A549 (cell line): ENCODE measurements around the gene ULK4. TPM values are rescaled to one million over a fixed set of nuclear protein-coding genes. Genes with fewer than 3 reads are reported as not detected.
A peak's percentile ranks its signal among the peaks of the same experiment; 100 is the strongest.

Experiments used
- ATAC-seq, 2 experiments: fragments of 200-7000 bp in 1 of 2; fragments of >200 bp in 1 of 2; cut with Nextera tagmentation in 1 of 2; cut with Tn5 transposase in 1 of 2; 3 replicates each; pipeline versions ENCODE4 v1.8.0 to v1.9.1; 2018 to 2020; ENCODE audit warnings: mild to moderate bottlenecking in 1 of 2, moderate library complexity in 1 of 2
- CTCF ChIA-PET: fragments of 300-600 bp; sonication (Branson Sonifier 250); formaldehyde crosslinking; extraction: SDS; loops from one replicate; lab custom pipeline; 2021; ENCODE audit warnings: antibody characterized with exemption, inconsistent platforms; lab: Yijun Ruan, JAX
- POLR2A ChIA-PET: fragments of 350-600 bp; formaldehyde crosslinking; extraction: SDS; loops from one replicate; lab custom pipeline; 2021; ENCODE audit warnings: antibody characterized with exemption, inconsistent platforms; lab: Yijun Ruan, JAX
- DNase-seq, 2 experiments: peaks; one replicate each; pipeline versions ENCODE4 v3.0.0 to v3.0.0-alpha.2; 2011 to 2016; ENCODE audit warnings: low read depth in 1 of 2, low spot score in 1 of 2
- FAIRE-seq: peaks from 2 replicates; lab custom pipeline; 2011; peaks lifted over from hg19 to GRCh38; lab: Jason Lieb, UNC
- H3K27ac ChIP-seq, 2 experiments: fragments of >200 bp; sonication (Bioruptor Twin); formaldehyde crosslinking; 3 replicates each; pipeline ENCODE4 v1.5.1; 2016 to 2017
- H3K4me1 ChIP-seq: fragments of >200 bp; sonication (Bioruptor Twin); formaldehyde crosslinking; 3 replicates; pipeline ENCODE4 v1.6.1; 2016
- H3K4me2 ChIP-seq: fragments of >200 bp; sonication (Bioruptor Twin); formaldehyde crosslinking; 3 replicates; pipeline ENCODE4 v1.6.1; 2016
- H3K4me3 ChIP-seq: fragments of >200 bp; sonication (Bioruptor Twin); formaldehyde crosslinking; 3 replicates; pipeline ENCODE4 v1.5.1; 2016
- H3K9me3 ChIP-seq: fragments of >200 bp; sonication (Bioruptor Twin); formaldehyde crosslinking; 3 replicates; pipeline ENCODE4 v1.6.1; 2016
- BHLHE40 ChIP-seq: IDR thresholded peaks from 2 replicates; pipeline ENCODE4 v1.6.1; 2012; ENCODE audit warnings: low read depth, low read length, inconsistent platforms
- CBX8 ChIP-seq: fragments of 200-600 bp; sonication (generic); IDR thresholded peaks from 2 replicates; pipeline ENCODE4 v1.6.1; 2016
- CEBPB ChIP-seq, 2 experiments: fragments of >200 bp in 1 of 2; sonication (Bioruptor Twin) in 1 of 2; formaldehyde crosslinking in 1 of 2; IDR thresholded peaks; 2 replicates each; pipeline ENCODE4 v1.6.1; 2012 to 2016
- CHD4 ChIP-seq: fragments of 200-600 bp; sonication (generic); IDR thresholded peaks from 2 replicates; pipeline ENCODE4 v1.6.1; 2016; ENCODE audit warnings: antibody characterized with exemption, mild to moderate bottlenecking, borderline replicate concordance
- EHF ChIP-seq: fragments of 250-450 bp; sonication (Bioruptor Pico); IDR thresholded peaks from 2 replicates; pipeline ENCODE4 v1.5.0; 2020; ENCODE audit warnings: mild to moderate bottlenecking
- EHMT2 ChIP-seq: fragments of 200-600 bp; sonication (generic); IDR thresholded peaks from 2 replicates; pipeline ENCODE4 v1.6.1; 2016; ENCODE audit warnings: antibody characterized with exemption, low read depth, mild to moderate bottlenecking, moderate library complexity
- ESRRA ChIP-seq: fragments of 150-350 bp; IDR thresholded peaks from 2 replicates; pipeline ENCODE4 v1.6.1; 2014; ENCODE audit warnings: mild to moderate bottlenecking, low read length, borderline replicate concordance
- HES2 ChIP-seq: fragments of >200 bp; sonication (Bioruptor Twin); formaldehyde crosslinking; IDR thresholded peaks from 2 replicates; pipeline ENCODE4 v1.6.1; 2016
- HEYL ChIP-seq: fragments of 250-450 bp; sonication (Bioruptor Pico); IDR thresholded peaks from 2 replicates; pipeline ENCODE4 v1.8.0; 2021; ENCODE audit warnings: mild to moderate bottlenecking, moderate library complexity
- HOXA7 ChIP-seq: fragments of 250-450 bp; sonication (Bioruptor Pico); IDR thresholded peaks from 2 replicates; pipeline ENCODE4 v1.5.0; 2020; ENCODE audit warnings: mild to moderate bottlenecking, moderate library complexity
- HOXB5 ChIP-seq: fragments of 250-450 bp; sonication (Bioruptor Pico); IDR thresholded peaks from 2 replicates; pipeline ENCODE4 v1.5.0; 2020; ENCODE audit warnings: mild to moderate bottlenecking, moderate library complexity
- MAX ChIP-seq: IDR thresholded peaks from 2 replicates; pipeline ENCODE4 v1.6.1; 2012
- MAZ ChIP-seq: fragments of 150-350 bp; IDR thresholded peaks from 2 replicates; pipeline ENCODE4 v1.6.1; 2014; ENCODE audit warnings: antibody characterized with exemption, low read depth, low read length, borderline replicate concordance
- NPAS2 ChIP-seq: fragments of 250-450 bp; sonication (Bioruptor Pico); IDR thresholded peaks from 2 replicates; pipeline ENCODE4 v1.8.0; 2022; ENCODE audit warnings: mild to moderate bottlenecking, moderate library complexity, borderline replicate concordance
- PBX3 ChIP-seq: IDR thresholded peaks from 2 replicates; pipeline ENCODE4 v1.6.1; 2012
- PHF8 ChIP-seq: fragments of 200-600 bp; sonication (generic); IDR thresholded peaks from 2 replicates; pipeline ENCODE4 v1.6.1; 2016; ENCODE audit warnings: low read depth, mild to moderate bottlenecking, antibody characterized with exemption, moderate library complexity, borderline replicate concordance
- POLR2AphosphoS2 ChIP-seq: conservative IDR thresholded peaks from 2 replicates; pipeline ENCODE4 v1.6.1; 2012; ENCODE audit warnings: low read length, improper control_type of control experiment, inconsistent platforms
- REST ChIP-seq: fragments of 200-600 bp; sonication (generic); IDR thresholded peaks from 2 replicates; pipeline ENCODE4 v1.6.1; 2016; ENCODE audit warnings: antibody characterized with exemption, mild to moderate bottlenecking, moderate library complexity
- RNF2 ChIP-seq: fragments of 200-600 bp; sonication (generic); IDR thresholded peaks from 2 replicates; pipeline ENCODE4 v1.6.1; 2016; ENCODE audit warnings: low read depth, mild to moderate bottlenecking, antibody characterized with exemption, moderate library complexity, borderline replicate concordance
- TP53 ChIP-seq: fragments of 250-450 bp; sonication (Bioruptor Pico); IDR thresholded peaks from 2 replicates; pipeline ENCODE4 v1.5.0; 2021; ENCODE audit warnings: mild to moderate bottlenecking, moderate library complexity
- ZC3H11A ChIP-seq: fragments of 450-650 bp; IDR thresholded peaks from 2 replicates; pipeline ENCODE4 v1.6.1; 2014; ENCODE audit warnings: antibody characterized with exemption, mild to moderate bottlenecking
- ZFP36 ChIP-seq: fragments of 450-650 bp; IDR thresholded peaks from 2 replicates; pipeline ENCODE4 v1.6.1; 2014; ENCODE audit warnings: borderline replicate concordance; ENCODE audit not compliant: partially characterized antibody
- WGBS: methylation state at CpG from one replicate; pipeline ENCODE4 v1.1.6; 2017; ENCODE audit errors: missing lambda C conversion rate; 5-methylcytosine and 5-hydroxymethylcytosine counted together
- polyA plus RNA-seq, 4 experiments: library from polyadenylated mRNA; depleted of rRNA in 3 of 4; stranded (reverse); fragments of >200 nt; fragmentation: RNase III in 1 of 4; extraction: RNeasy Plus Mini Kit Qiagen cat#74134 plus additional on column Dnase treatment in 1 of 4; gene quantifications; 2 replicates in 3 of 4; 3 replicates in 1 of 4; pipeline ENCODE4 v1.2.3, GENCODE V29; 2011 to 2017

Gene ULK4
- polyA plus RNA-seq, 2 of the 4 experiments (the other 2 are of a cell fraction): 4.9 to 7.7 TPM

- TF ChIP-seq ESRRA (no peak), MAZ (no peak), CBX8 (no peak), CHD4 (no peak), ZC3H11A (no peak), HOXA7 (CRISPR knock-in tag) (no peak), EHMT2 (no peak), PBX3 (no peak), HES2 (no peak), EHF (CRISPR knock-in tag) (no peak), PHF8 (no peak), TP53 (CRISPR knock-in tag) (no peak), RNF2 (no peak), NPAS2 (CRISPR knock-in tag) (no peak)
- no peaks in the 10 kb centered on the region for H3K9me3 ChIP-seq
- no peak overlapping the region for H3K27ac ChIP-seq
- DNase-seq (no peak), FAIRE-seq (no peak), ATAC-seq (peak in 1 of 2 experiments; percentile 7; a peak in 1 of 6 replicates)
- WGBS: 97% methylated on average over 2 of the region's 2 CpGs
- H3K4me2 ChIP-seq: no peak overlapping the region
- H3K4me1 ChIP-seq: no peaks in the 10 kb centered on the region
- no peak overlapping the region for H3K4me3 ChIP-seq
- POLR2A ChIA-PET: no interaction called here
- CTCF ChIA-PET: no interaction called here
Observed at GRCh38 chr3:41243183-41243582, 718.7 kb downstream of the ULK4 start.

- DNase-seq (no peak), ATAC-seq (no peak), FAIRE-seq (no peak)
- Histone ChIP-seq H3K4me3 (no peak overlapping the region), H3K4me2 (no peak overlapping the region), H3K4me1 (no peaks in the 10 kb centered on the region), H3K9me3 (no peaks in the 10 kb centered on the region), H3K27ac (no peak overlapping the region)
- TF ChIP-seq POLR2AphosphoS2: peak; percentile 81; the same call in 1 of the 2 replicates
- TF ChIP-seq HOXB5 (CRISPR knock-in tag): no peak
- CTCF ChIA-PET: interaction anchor here (0.7 kb wide), 1 partner anchor 446 kb away, joined by 3 read pairs; no protein-coding TSS in a partner anchor
- WGBS: 91% methylated on average over 7 of the region's 7 CpGs
- POLR2A ChIA-PET: interaction anchor here (1.1 kb wide), 1 partner anchor 43 kb away, joined by 4 read pairs; the partner anchor contains the start of gene CTNNB1
Observed at GRCh38 chr3:41241800-41242571, 719.9 kb downstream of the ULK4 start.

- TF ChIP-seq MAX (no peak), BHLHE40 (no peak), PBX3 (no peak), HES2 (no peak), NPAS2 (CRISPR knock-in tag) (no peak), HEYL (no peak), CEBPB (IDR thresholded peaks at IDR 0.05) (no peak), ESRRA (no peak), CHD4 (no peak), ZFP36 (no peak), REST (no peak)
- Histone ChIP-seq H3K9me3 (no peaks in the 10 kb centered on the region), H3K4me3 (no peak overlapping the region), H3K27ac (no peak overlapping the region), H3K4me1 (no peaks in the 10 kb centered on the region), H3K4me2 (no peak overlapping the region)
- ChIA-PET CTCF (interaction anchor here (0.7 kb wide), 1 partner anchor 447 kb away, joined by 3 read pairs; no protein-coding TSS in a partner anchor), POLR2A (interaction anchor here (1.1 kb wide), 1 partner anchor 42 kb away, joined by 4 read pairs; the partner anchor contains the start of gene CTNNB1)
- ATAC-seq (no peak), FAIRE-seq (no peak), DNase-seq (no peak)
- 97% methylated on average over 4 of the region's 4 CpGs for WGBS
Observed at GRCh38 chr3:41241161-41241560, 720.7 kb downstream of the ULK4 start.
